Measurements from ENCODE around the gene EFCAB14.
"Not testable (repeated sequence)": the region's sequence is repeated elsewhere in the genome, so short reads cannot be mapped to it uniquely, and the experiment has no call there.

EFCAB14 gene

DNA sequence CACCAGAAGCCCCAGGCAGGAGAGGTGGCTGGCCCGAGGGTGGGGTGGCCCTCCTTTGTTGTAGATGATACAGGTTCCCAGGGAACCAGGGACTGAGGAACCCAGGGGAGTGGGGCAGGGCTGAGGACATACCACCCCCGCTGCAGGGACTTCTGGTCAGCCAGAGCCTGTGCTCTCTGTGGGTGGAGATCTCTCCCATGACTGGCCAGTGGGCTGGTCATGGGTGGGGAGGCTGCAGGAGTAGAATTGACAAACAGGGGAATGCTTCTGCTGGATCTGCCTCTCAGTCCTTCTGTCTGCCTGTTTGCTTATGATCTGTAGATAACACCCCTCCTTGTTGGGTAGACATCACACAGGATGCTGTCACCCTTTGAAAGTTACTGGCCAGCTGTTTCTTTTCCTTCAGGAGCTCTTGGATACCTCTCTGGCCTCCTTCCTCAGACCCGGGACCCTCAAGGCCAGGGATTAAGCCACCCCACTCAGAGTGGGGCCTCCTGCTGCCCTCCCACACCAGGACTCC lies 2.8 kb upstream of the EFCAB14 start:
- DNase-seq, result no peak

GRCh38 chr1:46721204-46721603 lies 2.3 kb upstream of the EFCAB14 start:
- DNase-seq, result no peak

DNA sequence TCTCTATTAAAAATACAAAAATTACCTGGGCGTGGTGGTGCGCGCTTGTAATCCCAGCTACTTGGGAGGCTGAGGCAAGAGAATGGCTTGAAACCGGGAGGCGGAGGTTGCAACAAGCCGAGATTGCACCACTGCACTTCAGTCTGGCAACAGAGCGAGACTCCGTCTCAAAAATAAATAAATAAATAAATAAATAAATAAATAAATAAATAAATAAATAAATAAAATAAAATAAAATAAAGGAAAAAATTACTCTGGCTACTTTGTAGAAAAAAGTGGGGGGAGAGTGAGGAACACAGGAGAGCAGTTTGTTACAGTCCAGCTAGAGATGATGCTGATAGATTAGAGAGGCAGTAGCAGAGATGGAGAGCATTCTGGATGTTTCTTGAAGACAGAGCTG lies 1.4 kb upstream of the EFCAB14 start:
- not testable (repeated sequence) for DNase-seq

DNA sequence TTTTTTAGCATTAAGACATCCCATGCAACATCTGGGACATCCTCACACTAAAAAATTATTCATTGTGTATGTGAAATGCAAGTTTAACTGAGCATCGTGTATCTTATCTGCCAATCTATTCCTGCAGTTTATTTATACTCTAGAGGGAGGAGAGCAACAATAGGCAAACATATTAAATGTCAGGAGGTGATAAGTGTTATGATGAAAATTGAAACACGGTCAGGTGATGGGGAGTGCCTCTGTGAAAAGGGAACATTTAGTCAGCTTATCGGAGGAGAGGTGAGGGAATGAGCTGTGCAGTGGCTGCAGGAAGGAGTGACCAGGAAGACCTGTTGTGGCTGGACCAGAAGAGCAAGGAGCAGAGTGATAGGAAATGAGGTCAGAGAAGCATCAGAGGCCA lies 775 bp upstream of the EFCAB14 start:
- DNase-seq, result no peak

GRCh38 chr1:46718340-46718726 lies 581 bp downstream of the EFCAB14 start:
- no peak for DNase-seq

GRCh38 chr1:46717654-46718053 lies 1.3 kb downstream of the EFCAB14 start:
- DNase-seq, result no peak

- DNase-seq, result no peak
Measured at GRCh38 chr1:46714976-46715375, 3.9 kb downstream of the EFCAB14 start.

DNA sequence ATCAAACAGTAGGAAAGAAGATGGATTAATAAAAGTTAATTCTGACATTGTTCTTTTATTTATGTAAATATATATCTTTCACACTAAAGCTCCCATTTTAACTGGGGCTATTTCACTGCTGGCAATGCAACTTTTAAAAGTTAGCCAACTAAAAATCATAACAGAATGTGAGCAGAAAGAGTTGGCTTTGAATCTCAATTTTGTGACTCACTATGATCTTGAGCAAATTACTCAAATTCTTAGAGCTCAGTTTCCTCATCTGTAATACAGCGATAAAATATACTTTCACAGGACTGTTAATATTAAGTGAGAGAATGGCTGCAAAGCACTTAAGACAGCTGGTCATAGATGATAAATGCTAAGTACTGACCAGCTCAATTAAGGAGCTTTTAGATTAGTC lies 10.8 kb downstream of the EFCAB14 start:
- DNase-seq, result no peak

DNA sequence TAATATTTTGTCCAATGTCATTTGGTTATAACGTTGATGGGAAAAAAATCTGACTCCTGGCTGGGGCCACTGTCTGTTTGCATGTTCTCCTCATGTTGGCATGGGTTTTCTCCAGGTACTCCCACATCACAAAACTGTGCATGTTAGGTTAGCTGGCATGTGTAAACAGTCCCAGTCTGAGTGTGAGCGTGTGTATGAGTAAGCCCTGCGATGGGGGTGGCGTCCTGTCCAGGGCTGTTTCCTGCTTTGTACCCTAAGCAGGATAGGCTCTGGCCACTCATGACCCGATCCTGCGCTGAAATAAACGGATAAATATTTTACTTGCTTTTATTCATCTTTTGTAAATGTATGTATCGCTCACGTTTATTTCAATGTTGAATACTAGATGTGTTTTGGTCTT lies 13.5 kb downstream of the EFCAB14 start:
- no peak for DNase-seq

DNA sequence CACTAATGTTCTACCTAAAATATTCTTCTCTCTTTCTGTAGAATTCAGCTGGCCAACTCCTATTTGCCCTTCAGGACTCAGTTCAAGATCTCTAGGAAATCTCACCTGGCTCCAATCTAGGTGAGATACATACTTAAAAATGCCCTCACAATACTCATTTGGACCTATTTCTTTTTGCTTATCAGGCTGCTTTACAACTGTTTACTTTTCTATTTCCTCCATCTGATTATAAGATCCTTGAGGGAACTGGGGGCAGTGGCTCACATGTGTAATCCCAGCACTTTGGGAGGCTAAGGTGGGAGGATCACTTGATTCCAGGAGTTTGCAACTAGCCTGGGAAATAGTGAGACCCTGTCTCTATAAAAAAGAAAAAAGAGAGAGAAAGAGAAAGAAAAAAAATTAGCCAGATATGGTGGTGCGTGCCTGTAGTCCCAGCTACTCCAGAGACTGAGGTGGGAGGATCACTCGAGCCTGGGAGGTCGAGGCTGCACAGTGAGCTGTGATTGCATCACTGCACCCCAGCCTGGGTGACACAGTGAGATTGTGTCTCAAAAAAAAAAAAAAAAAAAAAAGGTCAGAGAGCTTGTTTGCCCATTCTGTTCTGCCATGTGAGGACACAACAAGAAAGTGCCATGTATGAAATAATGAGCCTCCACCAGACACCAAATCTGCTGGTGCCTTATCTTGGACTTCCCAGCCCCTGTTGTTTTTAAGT lies 14.8 kb downstream of the EFCAB14 start:
- DNase-seq, result no peak

- DNase-seq, result no peak
Measured at GRCh38 chr1:46699666-46700065, 19.2 kb downstream of the EFCAB14 start.

GRCh38 chr1:46697053-46697452 lies 21.9 kb downstream of the EFCAB14 start:
- no peak for DNase-seq

DNA sequence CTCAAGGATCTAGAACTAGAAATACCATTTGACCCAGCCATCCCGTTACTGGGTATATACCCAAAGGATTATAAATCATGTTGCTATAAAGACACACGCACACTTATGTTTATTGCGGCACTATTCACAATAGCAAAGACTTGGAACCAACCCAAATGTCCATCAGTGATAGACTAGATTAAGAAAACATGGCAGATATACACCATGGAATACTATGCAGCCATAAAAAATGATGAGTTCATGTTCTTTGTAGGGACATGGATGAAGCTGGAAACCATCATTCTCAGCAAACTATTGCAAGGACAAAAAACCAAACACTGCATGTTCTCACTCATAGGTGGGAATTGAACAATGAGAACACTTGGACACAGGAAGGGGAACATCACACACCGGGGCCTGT lies 24.2 kb downstream of the EFCAB14 start:
- not testable (repeated sequence) for DNase-seq

DNA sequence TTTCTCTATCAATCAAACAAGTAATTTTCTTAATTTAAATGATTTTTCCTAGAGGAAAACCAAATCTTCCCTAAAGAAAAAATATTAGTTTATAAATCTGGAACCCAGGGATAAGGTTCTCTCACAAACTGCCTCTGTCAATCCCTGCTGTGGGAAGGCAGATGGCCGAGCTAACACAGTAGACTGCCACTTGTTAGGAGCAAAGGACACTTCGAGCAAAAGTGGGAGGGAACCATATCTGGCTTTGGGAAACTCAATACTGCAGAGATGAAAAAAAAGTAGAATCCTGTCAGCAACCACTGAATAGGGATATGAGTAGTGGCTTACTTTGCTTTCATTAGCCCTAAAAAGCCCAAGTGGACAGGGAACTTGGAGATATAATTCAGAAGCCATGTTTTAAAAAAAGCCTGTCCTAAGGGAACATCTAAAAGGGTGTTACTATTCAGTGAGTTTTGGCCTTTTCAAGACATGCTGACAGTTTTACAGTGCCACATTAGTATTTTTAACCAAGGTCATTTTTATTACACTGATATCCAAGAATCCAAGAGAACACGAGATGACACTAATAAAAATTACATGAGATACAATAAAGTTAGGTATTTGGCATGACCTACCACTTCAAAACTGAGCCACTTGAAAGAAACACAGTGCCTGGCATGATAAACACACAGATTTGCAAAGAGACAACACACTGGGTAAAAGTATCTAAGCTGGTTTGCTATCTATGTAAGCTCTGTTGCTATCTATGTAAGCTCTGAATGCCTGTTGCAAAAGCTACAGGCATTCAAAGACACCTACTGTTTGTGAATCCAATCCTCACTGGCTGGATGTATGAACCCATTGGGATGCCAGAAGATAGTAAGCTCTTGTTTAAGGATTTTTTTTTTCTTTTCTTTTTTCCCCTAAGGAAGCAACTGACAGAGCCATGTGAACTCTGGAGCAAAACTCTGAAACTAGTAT lies 25.8 kb downstream of the EFCAB14 start:
- no peak for DNase-seq

GRCh38 chr1:46691997-46692790 lies 26.7 kb downstream of the EFCAB14 start:
- no peak for DNase-seq

DNA sequence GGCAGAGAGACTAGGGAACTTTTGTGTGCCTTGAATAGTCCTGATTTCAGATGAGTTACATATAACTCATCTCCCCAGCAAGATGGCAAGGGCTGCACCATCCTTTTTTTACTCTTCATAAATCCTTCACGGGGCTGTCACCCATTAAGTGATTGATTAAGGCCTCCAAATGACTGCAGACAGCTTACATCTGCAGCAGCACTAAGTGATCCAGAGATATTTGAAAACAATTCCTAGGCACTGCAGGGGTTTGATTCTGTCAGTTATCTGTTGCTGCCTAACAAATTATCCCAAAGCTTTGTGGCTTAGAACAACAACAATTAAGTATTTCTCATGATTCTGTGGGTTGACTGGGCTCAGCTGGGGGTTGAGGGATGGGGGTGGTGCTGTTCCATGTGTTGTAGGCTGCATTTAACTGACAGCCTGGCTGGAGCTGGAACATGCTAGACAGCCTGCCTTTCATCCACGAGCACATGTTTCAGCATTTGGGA lies 27.9 kb downstream of the EFCAB14 start:
- DNase-seq, result no peak

GRCh38 chr1:46689897-46690296 lies 29.0 kb downstream of the EFCAB14 start:
- DNase-seq, result no peak

DNA sequence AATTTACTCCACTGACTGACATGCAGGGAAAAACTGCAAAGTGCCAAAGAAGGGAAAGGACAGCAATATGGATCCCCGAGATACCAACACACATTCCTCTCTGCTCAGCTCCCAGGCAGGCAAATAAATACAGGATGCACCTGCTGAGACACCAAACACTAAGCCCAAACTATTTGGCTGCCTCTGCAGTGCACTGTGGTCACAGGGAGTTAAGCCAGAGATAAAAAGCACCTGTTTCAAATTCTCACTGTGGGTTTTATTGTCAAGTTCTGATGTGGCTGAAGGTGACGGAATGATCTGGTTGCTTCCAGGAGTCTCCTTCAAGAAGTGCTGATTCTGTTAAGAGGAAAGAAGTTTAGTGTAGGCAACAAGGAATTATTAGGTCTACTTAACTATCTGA lies 29.6 kb downstream of the EFCAB14 start:
- DNase-seq, result no peak

GRCh38 chr1:46687921-46688509 lies 30.9 kb downstream of the EFCAB14 start:
- no peak for DNase-seq

- no peak for DNase-seq
Measured at GRCh38 chr1:46687093-46687659, 31.7 kb downstream of the EFCAB14 start.

- no peak for DNase-seq
Measured at GRCh38 chr1:46686255-46686654, 32.7 kb downstream of the EFCAB14 start.

GRCh38 chr1:46684670-46685069 lies 34.2 kb downstream of the EFCAB14 start:
- no peak for DNase-seq
